ENCODE measurements around the gene ZBTB2.

DNA sequence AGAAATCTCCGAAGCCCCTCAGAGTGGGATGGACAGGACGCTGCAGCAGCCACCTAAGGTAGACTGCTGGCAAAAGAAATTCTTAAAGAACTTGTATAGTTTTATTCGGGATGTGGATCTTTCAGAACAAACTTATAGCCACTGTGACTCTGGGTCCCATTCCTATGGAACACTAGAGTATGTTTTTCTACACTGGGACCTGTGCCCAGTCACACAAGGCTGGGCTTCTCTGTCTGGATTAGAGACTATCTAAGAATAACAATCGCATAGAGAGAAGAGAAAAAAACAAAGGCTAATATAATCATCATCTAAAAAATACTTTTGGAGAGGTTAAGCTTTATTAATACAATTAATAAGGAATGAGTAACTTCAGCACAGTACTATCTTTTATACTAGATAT is 31.6 kb upstream of the ZBTB2 start:
- TF ChIP-seq, protein P1, sequence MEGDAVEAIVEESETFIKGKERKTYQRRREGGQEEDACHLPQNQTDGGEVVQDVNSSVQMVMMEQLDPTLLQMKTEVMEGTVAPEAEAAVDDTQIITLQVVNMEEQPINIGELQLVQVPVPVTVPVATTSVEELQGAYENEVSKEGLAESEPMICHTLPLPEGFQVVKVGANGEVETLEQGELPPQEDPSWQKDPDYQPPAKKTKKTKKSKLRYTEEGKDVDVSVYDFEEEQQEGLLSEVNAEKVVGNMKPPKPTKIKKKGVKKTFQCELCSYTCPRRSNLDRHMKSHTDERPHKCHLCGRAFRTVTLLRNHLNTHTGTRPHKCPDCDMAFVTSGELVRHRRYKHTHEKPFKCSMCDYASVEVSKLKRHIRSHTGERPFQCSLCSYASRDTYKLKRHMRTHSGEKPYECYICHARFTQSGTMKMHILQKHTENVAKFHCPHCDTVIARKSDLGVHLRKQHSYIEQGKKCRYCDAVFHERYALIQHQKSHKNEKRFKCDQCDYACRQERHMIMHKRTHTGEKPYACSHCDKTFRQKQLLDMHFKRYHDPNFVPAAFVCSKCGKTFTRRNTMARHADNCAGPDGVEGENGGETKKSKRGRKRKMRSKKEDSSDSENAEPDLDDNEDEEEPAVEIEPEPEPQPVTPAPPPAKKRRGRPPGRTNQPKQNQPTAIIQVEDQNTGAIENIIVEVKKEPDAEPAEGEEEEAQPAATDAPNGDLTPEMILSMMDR (IDR thresholded peaks at IDR 0.05) = no peak
- TF ChIP-seq SIN3A (IDR thresholded peaks at IDR 0.05; ENCODE audit: borderline replicate concordance, insufficient read depth, low read depth, low read length) = no peak
- no peak for TF ChIP-seq POLR2AphosphoS5 (IDR thresholded peaks at IDR 0.05; ENCODE audit: low read depth, low read length)
- TF ChIP-seq, protein P2, sequence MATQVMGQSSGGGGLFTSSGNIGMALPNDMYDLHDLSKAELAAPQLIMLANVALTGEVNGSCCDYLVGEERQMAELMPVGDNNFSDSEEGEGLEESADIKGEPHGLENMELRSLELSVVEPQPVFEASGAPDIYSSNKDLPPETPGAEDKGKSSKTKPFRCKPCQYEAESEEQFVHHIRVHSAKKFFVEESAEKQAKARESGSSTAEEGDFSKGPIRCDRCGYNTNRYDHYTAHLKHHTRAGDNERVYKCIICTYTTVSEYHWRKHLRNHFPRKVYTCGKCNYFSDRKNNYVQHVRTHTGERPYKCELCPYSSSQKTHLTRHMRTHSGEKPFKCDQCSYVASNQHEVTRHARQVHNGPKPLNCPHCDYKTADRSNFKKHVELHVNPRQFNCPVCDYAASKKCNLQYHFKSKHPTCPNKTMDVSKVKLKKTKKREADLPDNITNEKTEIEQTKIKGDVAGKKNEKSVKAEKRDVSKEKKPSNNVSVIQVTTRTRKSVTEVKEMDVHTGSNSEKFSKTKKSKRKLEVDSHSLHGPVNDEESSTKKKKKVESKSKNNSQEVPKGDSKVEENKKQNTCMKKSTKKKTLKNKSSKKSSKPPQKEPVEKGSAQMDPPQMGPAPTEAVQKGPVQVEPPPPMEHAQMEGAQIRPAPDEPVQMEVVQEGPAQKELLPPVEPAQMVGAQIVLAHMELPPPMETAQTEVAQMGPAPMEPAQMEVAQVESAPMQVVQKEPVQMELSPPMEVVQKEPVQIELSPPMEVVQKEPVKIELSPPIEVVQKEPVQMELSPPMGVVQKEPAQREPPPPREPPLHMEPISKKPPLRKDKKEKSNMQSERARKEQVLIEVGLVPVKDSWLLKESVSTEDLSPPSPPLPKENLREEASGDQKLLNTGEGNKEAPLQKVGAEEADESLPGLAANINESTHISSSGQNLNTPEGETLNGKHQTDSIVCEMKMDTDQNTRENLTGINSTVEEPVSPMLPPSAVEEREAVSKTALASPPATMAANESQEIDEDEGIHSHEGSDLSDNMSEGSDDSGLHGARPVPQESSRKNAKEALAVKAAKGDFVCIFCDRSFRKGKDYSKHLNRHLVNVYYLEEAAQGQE (IDR thresholded peaks at IDR 0.05; ENCODE audit: insufficient read depth in 1 of 2, low read depth in 2 of 2, low read length in 1 of 2) = no peak
